Measurements from ENCODE around the gene MRPS14.

MRPS14 gene

GRCh38 chr1:174964261-174964971, 58.8 kb downstream of the MRPS14 start:
- no peak for TF ChIP-seq CTCF (IDR thresholded peaks at IDR 0.05; ENCODE audit: borderline replicate concordance, insufficient read depth, low read depth, low read length)
- no peak overlapping the region for H3K4me3 ChIP-seq (ENCODE audit: low read depth, low read length)

GRCh38 chr1:174963529-174964125, 59.6 kb downstream of the MRPS14 start:
- H3K4me3 ChIP-seq (ENCODE audit: low read depth, low read length), result no peak overlapping the region
- TF ChIP-seq CTCF (IDR thresholded peaks at IDR 0.05; ENCODE audit: borderline replicate concordance, insufficient read depth, low read depth, low read length), result no peak

Data from GM12875 (cell line).